K562 (cell line): Measurements from ENCODE around the gene POLR1H. TPM values are rescaled to one million over a fixed set of nuclear protein-coding genes. Genes with fewer than 3 reads are reported as not detected.

Experiments used
- C11orf30 ChIP-seq: fragments of 450-650 bp; IDR thresholded peaks from 2 replicates; pipeline ENCODE4 v1.6.1; 2016; ENCODE audit warnings: low read depth, mild to moderate bottlenecking
- CSDE1 ChIP-seq, 2 experiments: fragments of 450-650 bp; IDR thresholded peaks; 2 replicates each; pipeline ENCODE4 v1.6.1; 2016; ENCODE audit warnings: mild to moderate bottlenecking in 1 of 2
- E2F5 ChIP-seq: sonication (generic); formaldehyde crosslinking; IDR thresholded peaks from 2 replicates; pipeline ENCODE4 v1.8.0; 2022; ENCODE audit warnings: mild to moderate bottlenecking, missing genetic modification reagents
- FUS ChIP-seq: fragments of 200-400 bp; formaldehyde crosslinking; optimal IDR thresholded peaks from 2 replicates; pipeline ENCODE3; 2017; ENCODE audit warnings: low read depth, low read length
- HMG20A ChIP-seq: fragments of 450-650 bp; formaldehyde crosslinking; conservative IDR thresholded peaks from 2 replicates; pipeline ENCODE4 v1.4.0; 2020; ENCODE audit warnings: mild to moderate bottlenecking, mixed read lengths
- HNRNPK ChIP-seq: fragments of 200-400 bp; formaldehyde crosslinking; IDR thresholded peaks from one replicate; pipeline ENCODE4 v1.6.1; 2018; ENCODE audit warnings: mild to moderate bottlenecking, low read depth, low read length; ENCODE audit not compliant: poor library complexity, severe bottlenecking
- MCM7 ChIP-seq, 2 experiments: fragments of 450-650 bp; IDR thresholded peaks; 2 replicates each; pipeline ENCODE4 v1.6.1; 2016 to 2018
- NKRF ChIP-seq: fragments of 450-650 bp; IDR thresholded peaks from 2 replicates; pipeline ENCODE4 v1.6.1; 2016; ENCODE audit warnings: borderline replicate concordance
- NR1H2 ChIP-seq: sonication (generic); formaldehyde crosslinking; IDR thresholded peaks from 2 replicates; pipeline ENCODE4 v1.4.0; 2020; ENCODE audit warnings: mild to moderate bottlenecking, missing genetic modification reagents
- RHOXF2B ChIP-seq: fragments of 250-450 bp; sonication (Bioruptor Pico); conservative IDR thresholded peaks from 2 replicates; pipeline ENCODE4 v1.5.1; 2021
- SIX5 ChIP-seq, 2 experiments: IDR thresholded peaks; 2 replicates each; pipeline ENCODE4 v1.6.1; 2011; ENCODE audit warnings: low read length in 2 of 2, borderline replicate concordance in 1 of 2, low read depth in 1 of 2, mild to moderate bottlenecking in 1 of 2, moderate library complexity in 1 of 2; ENCODE audit not compliant: insufficient read depth in 1 of 2
- TCFL5 ChIP-seq: fragments of 250-450 bp; sonication (Bioruptor Pico); conservative IDR thresholded peaks from 2 replicates; pipeline ENCODE4 v1.6.1; 2021; ENCODE audit warnings: mild to moderate bottlenecking, moderate library complexity, matching md5 sums
- TFAP4 ChIP-seq: sonication (generic); formaldehyde crosslinking; IDR thresholded peaks from 2 replicates; pipeline ENCODE4 v1.8.0; 2022; ENCODE audit warnings: missing genetic modification reagents, mild to moderate bottlenecking, moderate library complexity, borderline replicate concordance
- ZFP91 ChIP-seq: sonication (generic); formaldehyde crosslinking; IDR thresholded peaks from 2 replicates; pipeline ENCODE4 v1.8.0; 2022; ENCODE audit warnings: mild to moderate bottlenecking, missing genetic modification reagents
- ZNF217 ChIP-seq: sonication (generic); formaldehyde crosslinking; IDR thresholded peaks from 2 replicates; pipeline ENCODE4 v1.8.0; 2022; ENCODE audit warnings: mild to moderate bottlenecking, missing genetic modification reagents
- ZNF384 ChIP-seq: IDR thresholded peaks from 2 replicates; pipeline ENCODE4 v1.6.1; 2012; ENCODE audit warnings: low read depth, low read length, improper control_type of control experiment
- polyA plus RNA-seq, 8 experiments: library from polyadenylated mRNA; depleted of rRNA in 4 of 8; stranded (reverse) in 5 of 8; unstranded in 3 of 8; fragments of >200 nt; fragmentation: Nextera tagmentation in 2 of 8; fragmentation: Illumina TruSeq in 1 of 8; extraction: Ambion mirVana in 2 of 8; extraction: Trizol in 1 of 8; gene quantifications; 2 replicates each; pipeline versions ENCODE4 v1.2.1 to v1.2.3, GENCODE V29; 2011 to 2014; ENCODE audit warnings: inconsistent platforms in 1 of 8, missing spikeins in 1 of 8
- total RNA-seq, 7 experiments: library from RNA; depleted of rRNA in 6 of 7; stranded (reverse); fragments of >200 nt in 6 of 7; fragmentation: Illumina TruSeq in 2 of 7; extraction: Trizol in 2 of 7; gene quantifications; 2 replicates each; pipeline versions ENCODE4 v1.2.1 to v1.2.3, GENCODE V29; 2011 to 2021; ENCODE audit warnings: low replicate concordance in 1 of 7
- TF ChIP-seq, protein P1 (sequence below): IDR thresholded peaks from 2 replicates; pipeline ENCODE4 v1.6.1; 2016; ENCODE audit warnings: missing genetic modification characterization, missing compliant biosample characterization
- TF ChIP-seq, protein P2 (sequence below): fragments of 250-450 bp; sonication (Bioruptor Pico); IDR thresholded peaks from 2 replicates; pipeline ENCODE4 v1.5.0; 2020; ENCODE audit warnings: mild to moderate bottlenecking

POLR1H gene
- total and polyA plus RNA-seq, 9 of the 15 experiments (the other 6 are each of a cell fraction or from before 2014, with no cell fraction given): 92.2 to 333 (median 143) TPM

DNA sequence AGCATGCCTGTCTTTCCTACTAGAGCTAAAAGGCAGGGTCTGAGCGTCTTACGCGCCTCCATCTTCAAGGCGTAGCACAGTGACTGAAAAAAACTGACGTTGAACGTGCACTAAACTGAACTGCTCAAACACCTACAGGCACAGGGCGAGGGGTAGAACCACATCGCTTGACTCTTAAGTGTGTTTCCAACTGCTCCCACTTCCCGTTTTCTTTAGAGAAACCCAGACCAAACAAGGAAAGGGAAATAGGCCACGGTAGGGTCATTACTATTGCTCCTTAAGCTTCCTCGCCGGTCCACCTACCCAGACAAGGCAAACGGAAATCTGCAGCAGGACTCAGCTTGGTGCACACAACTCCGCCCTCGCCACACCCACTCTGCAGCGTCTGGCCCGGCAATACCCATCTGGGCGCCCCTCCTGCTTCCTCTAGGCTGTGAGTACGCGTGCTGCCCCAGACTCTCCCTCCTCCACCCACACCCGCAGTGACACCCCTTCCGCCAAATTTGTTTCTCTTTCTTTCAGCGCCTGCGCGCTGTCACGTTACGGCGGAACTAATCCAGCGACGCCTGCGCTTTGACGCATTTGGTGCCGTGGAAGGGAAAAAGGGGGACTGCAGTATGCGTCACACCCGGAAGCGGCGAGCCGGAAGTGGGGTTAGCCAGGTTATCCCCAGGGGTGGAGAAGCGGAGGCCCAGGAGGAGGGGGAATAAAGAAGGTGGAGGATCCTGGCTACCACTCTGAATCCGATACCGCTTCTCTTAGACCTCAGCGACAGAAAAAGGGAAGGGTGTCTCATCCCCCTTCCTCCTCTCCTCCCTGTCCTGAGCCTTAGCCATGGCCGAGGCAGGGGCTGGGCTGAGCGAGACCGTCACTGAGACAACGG is 5.8 kb downstream of the POLR1H start, which contains the start of gene PPP1R11 (continued):
- TF ChIP-seq SIX5 (IDR thresholded peaks at IDR 0.05; ENCODE audit: borderline replicate concordance in 1 of 2, insufficient read depth in 1 of 2, low read depth in 1 of 2, low read length in 2 of 2): peak; percentile 46 to 70; a peak in 3 of 4 replicates
- peak in 1 of 2 experiments; percentile 95; a peak in 1 of 4 replicates for TF ChIP-seq CSDE1 (IDR thresholded peaks at IDR 0.05)
- TF ChIP-seq ZNF217: no peak
- TF ChIP-seq TFAP4 (CRISPR knock-in tag): peak; percentile 96
- TF ChIP-seq E2F5 (CRISPR knock-in tag): peak; percentile 87; the same call in 1 of the 2 replicates
- TF ChIP-seq HMG20A (CRISPR knock-in tag): no peak
- peak; percentile 26; the same call in 1 of the 2 replicates for TF ChIP-seq NKRF
- no peak for TF ChIP-seq MCM7 (IDR thresholded peaks at IDR 0.05)
- TF ChIP-seq C11orf30: peak; percentile 87
- TF ChIP-seq, protein P1, sequence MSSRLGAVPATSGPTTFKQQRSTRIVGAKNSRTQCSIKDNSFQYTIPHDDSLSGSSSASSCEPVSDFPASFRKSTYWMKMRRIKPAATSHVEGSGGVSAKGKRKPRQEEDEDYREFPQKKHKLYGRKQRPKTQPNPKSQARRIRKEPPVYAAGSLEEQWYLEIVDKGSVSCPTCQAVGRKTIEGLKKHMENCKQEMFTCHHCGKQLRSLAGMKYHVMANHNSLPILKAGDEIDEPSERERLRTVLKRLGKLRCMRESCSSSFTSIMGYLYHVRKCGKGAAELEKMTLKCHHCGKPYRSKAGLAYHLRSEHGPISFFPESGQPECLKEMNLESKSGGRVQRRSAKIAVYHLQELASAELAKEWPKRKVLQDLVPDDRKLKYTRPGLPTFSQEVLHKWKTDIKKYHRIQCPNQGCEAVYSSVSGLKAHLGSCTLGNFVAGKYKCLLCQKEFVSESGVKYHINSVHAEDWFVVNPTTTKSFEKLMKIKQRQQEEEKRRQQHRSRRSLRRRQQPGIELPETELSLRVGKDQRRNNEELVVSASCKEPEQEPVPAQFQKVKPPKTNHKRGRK: no peak
- TF ChIP-seq NR1H2: no peak
- 0 out of 2 replicates have a peak, but pooled peaks have one; percentile 22 for TF ChIP-seq ZNF384
- TF ChIP-seq FUS: no peak
- TF ChIP-seq RHOXF2B (CRISPR knock-in tag): no peak
- no peak for TF ChIP-seq HNRNPK
- TF ChIP-seq TCFL5 (CRISPR knock-in tag): peak; percentile 25; the same call in 1 of the 2 replicates
- TF ChIP-seq, protein P2, sequence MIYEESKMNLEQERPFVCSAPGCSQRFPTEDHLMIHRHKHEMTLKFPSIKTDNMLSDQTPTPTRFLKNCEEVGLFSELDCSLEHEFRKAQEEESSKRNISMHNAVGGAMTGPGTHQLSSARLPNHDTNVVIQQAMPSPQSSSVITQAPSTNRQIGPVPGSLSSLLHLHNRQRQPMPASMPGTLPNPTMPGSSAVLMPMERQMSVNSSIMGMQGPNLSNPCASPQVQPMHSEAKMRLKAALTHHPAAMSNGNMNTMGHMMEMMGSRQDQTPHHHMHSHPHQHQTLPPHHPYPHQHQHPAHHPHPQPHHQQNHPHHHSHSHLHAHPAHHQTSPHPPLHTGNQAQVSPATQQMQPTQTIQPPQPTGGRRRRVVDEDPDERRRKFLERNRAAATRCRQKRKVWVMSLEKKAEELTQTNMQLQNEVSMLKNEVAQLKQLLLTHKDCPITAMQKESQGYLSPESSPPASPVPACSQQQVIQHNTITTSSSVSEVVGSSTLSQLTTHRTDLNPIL (CRISPR knock-in tag): peak; percentile 0; the same call in 1 of the 2 replicates
- TF ChIP-seq ZFP91 (CRISPR knock-in tag): peak; percentile 58
